C4-2B (cell line): ENCODE measurements around the gene XPR1.

Experiments
- ZFX ChIP-seq: fragments of 450-650 bp; IDR thresholded peaks from 2 replicates; pipeline ENCODE4 v1.6.1; 2017
- TF ChIP-seq, protein P1 (sequence below): fragments of 450-650 bp; conservative IDR thresholded peaks from 2 replicates; pipeline ENCODE4 v1.5.1; 2017; ENCODE audit warnings: mild to moderate bottlenecking

DNA sequence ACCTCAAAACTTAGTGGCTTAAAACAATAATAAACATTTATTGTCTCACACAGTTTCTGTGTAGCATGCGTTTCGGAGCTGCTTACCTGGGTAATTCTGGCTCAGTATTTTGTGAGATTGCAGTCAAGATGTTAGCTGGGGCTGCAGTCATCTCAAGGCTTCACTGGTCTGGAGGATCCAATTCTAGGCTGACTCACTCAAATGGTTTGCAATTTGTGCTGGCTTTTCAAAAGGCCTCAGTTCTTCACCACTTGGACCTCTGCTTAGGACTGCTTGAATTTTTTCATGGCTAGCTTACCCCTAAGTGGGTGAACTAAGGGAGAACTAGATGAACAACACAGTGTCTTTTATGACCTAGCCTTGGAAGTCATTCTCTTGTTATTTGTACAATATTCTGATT lies 21.0 kb downstream of the XPR1 start:
- TF ChIP-seq, protein P1, sequence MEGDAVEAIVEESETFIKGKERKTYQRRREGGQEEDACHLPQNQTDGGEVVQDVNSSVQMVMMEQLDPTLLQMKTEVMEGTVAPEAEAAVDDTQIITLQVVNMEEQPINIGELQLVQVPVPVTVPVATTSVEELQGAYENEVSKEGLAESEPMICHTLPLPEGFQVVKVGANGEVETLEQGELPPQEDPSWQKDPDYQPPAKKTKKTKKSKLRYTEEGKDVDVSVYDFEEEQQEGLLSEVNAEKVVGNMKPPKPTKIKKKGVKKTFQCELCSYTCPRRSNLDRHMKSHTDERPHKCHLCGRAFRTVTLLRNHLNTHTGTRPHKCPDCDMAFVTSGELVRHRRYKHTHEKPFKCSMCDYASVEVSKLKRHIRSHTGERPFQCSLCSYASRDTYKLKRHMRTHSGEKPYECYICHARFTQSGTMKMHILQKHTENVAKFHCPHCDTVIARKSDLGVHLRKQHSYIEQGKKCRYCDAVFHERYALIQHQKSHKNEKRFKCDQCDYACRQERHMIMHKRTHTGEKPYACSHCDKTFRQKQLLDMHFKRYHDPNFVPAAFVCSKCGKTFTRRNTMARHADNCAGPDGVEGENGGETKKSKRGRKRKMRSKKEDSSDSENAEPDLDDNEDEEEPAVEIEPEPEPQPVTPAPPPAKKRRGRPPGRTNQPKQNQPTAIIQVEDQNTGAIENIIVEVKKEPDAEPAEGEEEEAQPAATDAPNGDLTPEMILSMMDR, result no peak
- no peak for TF ChIP-seq ZFX
